Superior temporal gyrus (tissue), 1 donor: ENCODE results near the gene EP400.
"Not testable (repeated sequence)": the region's sequence is repeated elsewhere in the genome, so short reads cannot be mapped to it uniquely, and the experiment has no call there.

Experiments
- DNase-seq: peaks from one replicate; pipeline ENCODE4 v3.0.0-alpha.2; 2016; ENCODE audit errors: extremely low spot score

Gene EP400

GRCh38 chr12:132046561-132046960 is 96.8 kb downstream of the EP400 start:
- no peak for DNase-seq

GRCh38 chr12:132047630-132048029 is 97.9 kb downstream of the EP400 start:
- DNase-seq, result not testable (repeated sequence)

- DNase-seq, result no peak
These were observed 99.7 kb downstream of the EP400 start for GRCh38 chr12:132049442-132049841.

- no peak for DNase-seq
These were observed 100.1 kb downstream of the EP400 start for GRCh38 chr12:132049876-132050275.

DNA sequence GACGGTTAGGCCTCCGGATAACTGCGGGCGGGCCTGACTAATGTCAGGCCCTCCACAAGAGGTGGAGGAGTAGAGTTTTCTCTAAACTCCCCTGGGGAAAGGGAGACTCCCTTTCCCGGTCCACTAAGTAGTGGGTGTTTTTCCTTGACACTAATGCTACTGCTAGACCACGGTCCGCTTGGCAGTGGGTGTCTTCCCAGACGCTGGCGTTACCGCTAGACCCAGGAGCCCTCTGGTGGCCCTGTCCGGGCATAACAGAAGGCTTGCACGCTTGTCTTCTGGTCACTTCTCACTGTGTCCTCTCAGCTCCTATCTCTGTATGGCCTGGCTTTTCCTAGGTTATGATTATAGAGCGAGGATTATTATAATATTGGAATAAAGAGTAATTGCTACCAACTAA is 102.0 kb downstream of the EP400 start:
- not testable (repeated sequence) for DNase-seq

- no peak for DNase-seq
These were observed 102.6 kb downstream of the EP400 start for GRCh38 chr12:132052196-132052932.

- DNase-seq, result no peak
These were observed 103.9 kb downstream of the EP400 start for GRCh38 chr12:132053338-132054330.

DNA sequence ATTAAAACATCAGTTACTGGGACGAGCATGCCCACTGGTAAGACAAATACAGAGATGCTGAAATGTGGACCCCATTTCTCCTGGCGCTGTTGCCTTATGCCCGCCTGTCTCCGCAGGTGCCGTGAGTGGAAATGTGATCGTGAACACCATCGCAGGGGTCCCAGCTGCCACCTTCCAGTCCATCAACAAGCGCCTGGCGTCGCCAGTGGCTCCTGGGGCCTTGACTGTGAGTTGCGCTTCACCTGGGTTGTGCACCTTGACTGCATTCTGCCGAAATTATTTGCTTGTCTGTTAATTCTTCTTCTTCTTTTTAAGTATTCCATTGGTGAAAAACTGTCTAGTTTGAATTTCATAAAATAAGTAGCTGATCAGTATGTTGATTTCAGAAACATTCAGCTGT is 105.2 kb downstream of the EP400 start:
- DNase-seq, result no peak

- DNase-seq, result no peak
These were observed 105.9 kb downstream of the EP400 start for GRCh38 chr12:132055535-132056096.

DNA sequence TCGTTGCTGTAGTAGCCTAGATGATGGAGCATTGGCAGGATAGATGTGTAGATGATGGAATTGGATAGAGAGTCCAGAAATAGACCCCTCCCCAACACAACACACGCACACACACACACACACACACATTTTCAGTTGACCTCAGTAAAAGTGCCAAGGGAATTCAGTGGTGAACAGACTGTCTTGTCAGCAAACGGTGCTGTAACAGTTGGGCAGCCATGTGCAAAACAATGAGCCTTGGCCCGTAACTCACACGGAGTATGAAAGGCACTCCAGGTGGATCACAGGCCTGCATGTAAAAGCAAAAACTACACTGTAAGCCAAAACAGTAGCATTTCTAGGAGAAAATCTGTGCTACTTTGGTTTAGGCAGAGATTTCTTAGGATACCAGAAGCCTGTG is 106.6 kb downstream of the EP400 start:
- no peak for DNase-seq

GRCh38 chr12:132056951-132057350 is 107.2 kb downstream of the EP400 start:
- no peak for DNase-seq

- DNase-seq, result no peak
These were observed 107.9 kb downstream of the EP400 start for GRCh38 chr12:132057691-132058090.

- no peak for DNase-seq
These were observed 111.5 kb downstream of the EP400 start for GRCh38 chr12:132061197-132061596.

DNA sequence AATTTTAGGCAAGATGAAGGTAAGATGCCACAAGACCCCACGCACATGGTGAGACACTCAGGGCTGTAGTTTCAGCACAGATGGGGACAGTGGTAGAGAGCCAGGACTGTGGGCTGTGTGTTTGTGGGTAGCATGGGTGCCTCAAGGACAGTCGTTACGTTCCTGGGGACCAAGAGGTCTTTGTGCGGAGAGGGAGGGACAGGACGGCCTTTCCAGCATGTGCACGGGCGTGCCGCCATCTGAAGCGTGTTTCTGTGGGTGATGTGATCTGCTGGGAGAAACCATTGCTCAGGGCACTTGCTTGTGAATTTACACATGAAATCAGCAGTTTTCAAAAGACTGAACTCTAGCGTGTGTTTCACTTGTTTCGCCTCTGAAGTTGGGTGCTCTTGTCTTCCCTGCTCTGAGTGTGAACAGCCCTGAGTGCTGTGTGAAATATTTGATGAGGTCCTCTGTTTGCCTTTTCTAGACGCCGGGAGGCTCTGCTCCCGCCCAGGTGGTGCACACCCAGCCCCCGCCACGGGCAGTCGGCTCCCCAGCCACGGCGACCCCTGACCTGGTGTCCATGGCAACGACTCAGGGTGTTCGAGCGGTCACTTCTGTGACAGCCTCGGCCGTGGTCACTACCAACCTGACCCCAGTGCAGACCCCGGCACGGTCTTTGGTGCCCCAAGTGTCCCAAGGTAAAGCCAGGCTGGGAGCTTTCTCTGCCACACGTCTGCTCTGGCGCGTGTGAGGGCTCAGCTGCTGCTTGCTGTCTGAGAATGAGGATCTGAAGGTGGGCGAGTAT is 112.1 kb downstream of the EP400 start:
- DNase-seq, result no peak

DNA sequence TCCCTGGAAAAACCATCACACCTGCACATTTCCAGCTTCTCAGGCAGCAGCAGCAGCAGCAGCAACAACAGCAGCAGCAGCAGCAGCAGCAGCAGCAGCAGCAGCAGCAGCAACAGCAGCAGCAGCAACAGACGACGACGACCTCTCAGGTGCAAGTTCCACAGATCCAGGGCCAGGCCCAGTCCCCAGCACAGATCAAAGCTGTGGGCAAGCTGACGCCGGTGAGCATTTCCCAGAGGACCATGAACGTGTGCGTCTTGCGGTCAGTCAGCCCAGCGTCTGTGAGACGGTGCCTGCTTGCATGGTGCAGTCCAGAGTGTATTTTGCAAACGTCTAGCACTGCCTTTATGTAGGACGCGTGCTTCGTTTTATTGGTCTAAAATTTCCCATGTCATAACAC is 112.7 kb downstream of the EP400 start:
- DNase-seq, result no peak

GRCh38 chr12:132063491-132063890 is 113.7 kb downstream of the EP400 start:
- no peak for DNase-seq

DNA sequence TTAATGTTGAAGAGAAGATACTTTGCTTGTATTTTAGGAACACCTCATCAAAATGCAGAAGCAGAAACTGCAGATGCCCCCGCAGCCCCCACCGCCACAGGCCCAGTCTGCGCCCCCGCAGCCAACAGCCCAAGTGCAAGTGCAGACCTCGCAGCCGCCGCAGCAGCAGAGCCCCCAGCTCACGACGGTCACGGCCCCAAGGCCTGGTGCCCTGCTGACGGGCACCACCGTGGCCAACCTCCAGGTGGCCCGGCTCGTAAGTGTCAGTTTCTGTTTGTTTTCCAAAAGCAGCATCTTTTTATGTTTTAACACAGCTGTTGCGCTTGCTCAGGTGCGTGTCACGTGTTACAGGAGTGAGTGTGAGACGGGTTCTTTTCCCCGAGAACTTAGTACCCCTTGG is 114.9 kb downstream of the EP400 start:
- DNase-seq, result no peak

- no peak for DNase-seq
These were observed 115.5 kb downstream of the EP400 start for GRCh38 chr12:132065203-132065602.

GRCh38 chr12:132065609-132066344 is 116.0 kb downstream of the EP400 start:
- no peak for DNase-seq

- no peak for DNase-seq
These were observed 116.6 kb downstream of the EP400 start for GRCh38 chr12:132066345-132066685.

- DNase-seq, result no peak
These were observed 117.0 kb downstream of the EP400 start for GRCh38 chr12:132066749-132067148.
